ENCODE results near the gene THAP5.

The THAP5 gene, protein sequence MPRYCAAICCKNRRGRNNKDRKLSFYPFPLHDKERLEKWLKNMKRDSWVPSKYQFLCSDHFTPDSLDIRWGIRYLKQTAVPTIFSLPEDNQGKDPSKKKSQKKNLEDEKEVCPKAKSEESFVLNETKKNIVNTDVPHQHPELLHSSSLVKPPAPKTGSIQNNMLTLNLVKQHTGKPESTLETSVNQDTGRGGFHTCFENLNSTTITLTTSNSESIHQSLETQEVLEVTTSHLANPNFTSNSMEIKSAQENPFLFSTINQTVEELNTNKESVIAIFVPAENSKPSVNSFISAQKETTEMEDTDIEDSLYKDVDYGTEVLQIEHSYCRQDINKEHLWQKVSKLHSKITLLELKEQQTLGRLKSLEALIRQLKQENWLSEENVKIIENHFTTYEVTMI

DNA sequence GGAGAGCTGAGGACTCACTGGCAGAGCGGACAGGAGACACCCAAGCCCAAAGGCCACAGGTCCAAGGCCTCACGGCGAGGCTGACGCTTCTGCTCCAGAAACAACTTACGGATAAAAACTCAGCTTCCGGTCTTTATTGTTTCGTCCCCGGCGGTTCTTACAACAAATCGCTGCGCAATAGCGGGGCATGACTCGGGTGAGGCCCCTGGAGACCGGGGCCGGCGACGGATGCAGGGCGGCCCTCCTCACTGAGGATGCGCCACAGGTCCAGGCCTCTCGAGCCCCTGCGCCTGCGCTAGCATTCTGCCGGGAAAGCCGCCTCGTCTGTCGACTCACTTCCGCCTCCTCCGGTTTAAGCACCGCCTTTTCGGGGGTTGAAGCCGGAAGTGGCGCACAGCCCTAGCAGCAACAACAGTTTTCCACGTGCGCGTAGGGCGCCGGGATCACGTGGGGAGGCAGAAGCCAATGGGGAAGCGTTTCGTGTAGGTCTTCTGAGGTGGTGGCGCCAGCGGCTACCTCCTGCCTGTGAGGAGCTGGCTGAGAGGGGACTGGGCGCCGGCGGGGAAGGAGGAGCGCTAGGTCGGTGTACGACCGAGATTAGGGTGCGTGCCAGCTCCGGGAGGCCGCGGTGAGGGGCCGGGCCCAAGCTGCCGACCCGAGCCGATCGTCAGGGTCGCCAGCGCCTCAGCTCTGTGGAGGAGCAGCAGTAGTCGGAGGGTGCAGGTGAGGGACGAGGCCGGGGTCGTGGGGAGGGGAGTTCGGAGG is at the start of gene THAP5, which contains the start of gene DNAJB9:
Gene THAP5, minus strand, starts transcription at position 326 of the 765 bp plus-strand sequence. Its CDS starts 137 bp downstream, at position 189.
Gene DNAJB9, plus strand, starts transcription at position 494 of the 765 bp plus-strand sequence. CDS start 1,853 bp downstream, outside the sequence.
- peak; percentile 93 for DNase-seq

DNA sequence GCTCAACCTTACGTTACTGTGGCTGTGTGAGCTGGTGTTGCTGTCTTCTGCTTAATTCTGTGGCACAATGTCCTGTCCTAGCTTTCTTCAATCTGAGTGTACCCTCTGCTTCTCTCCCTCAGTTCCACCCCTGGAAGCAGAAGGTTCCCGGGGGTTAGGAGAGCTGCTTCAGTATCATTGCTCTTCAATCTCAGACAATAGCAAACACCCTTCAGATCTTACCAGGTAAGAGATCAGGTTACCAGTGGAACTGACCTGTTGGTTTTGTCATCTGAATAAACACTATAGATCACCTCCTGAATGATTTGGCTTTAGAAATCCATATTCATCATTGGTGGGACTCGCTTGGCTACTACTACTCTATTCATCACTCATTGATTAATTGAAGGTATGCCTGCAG is 48.5 kb upstream of the THAP5 start:
- no peak for DNase-seq

DNA sequence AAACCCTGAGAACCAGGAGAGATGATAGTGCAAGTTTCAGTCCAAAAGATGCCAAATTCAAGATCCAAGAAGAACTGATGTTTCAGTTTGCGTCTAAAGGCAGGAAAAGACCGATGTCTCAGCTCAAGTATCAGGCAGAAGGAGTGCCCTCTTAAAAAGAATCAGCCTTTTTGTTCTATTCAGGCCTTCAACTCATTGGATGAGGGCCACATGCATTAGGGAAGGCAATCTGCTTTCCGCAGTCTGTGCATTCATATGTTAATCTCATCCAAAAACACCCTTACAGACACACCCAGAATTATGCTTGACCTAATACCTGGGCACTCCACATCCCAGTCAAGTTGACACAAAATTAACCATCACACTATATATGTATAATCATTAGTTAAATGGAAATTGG is 45.4 kb upstream of the THAP5 start:
- no peak for DNase-seq

DNA sequence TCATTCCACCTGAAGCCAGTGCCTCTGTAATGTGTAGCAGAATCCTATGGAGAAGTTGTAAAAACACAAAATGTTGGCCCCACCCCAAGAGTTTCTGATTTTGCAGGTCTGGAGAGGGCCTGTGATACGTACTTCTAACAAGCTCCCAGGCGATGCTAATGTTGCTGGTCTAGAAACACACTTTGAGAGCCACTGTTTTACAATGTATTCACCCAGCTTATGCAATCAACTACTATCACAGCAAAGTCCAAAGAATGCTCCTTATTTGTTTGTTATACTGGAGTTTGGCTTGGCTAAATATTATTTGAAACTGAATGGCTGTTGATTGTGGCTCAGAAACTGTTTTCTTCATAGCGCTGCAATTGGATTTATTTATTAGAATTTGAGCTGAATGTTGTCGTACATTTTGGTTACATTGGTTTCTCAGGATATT is 44.5 kb upstream of the THAP5 start:
- no peak for DNase-seq

DNA sequence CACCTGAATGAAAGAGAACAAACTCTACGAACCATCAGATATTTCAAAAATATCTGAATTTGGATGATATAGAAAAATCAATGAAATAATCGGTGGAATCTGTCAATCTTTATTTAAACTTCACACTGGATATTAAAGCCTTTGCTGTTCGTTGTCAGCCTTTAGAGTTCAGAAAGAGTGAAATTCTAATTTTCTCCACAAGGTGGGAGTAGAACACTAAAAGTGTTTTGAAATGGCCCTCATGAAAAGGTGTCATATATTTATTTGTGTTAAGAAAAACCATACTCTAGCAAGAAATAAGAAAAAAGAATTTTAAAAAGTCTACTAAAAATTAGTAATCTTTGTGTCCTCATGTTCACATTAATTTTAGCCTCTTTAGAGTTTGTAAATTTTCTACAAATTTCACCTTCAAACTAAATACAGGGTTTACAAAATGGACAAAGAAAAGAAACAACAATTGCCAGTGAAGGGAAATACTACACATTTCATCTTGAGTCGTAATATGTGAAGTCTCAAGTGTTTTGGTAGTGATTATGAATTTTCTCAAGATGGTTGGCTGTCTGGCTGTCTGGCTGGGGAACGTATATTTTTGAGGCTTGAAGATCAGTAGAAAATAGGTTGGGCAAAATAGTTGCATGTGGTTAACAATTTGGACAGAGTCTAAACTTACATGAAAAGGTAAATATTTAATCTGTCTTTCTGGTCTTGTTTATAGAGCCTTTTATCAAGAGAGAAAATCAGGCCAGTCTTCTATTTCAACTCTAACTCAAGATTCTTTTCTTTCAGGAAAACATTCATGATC is 43.8 kb upstream of the THAP5 start:
- DNase-seq, result no peak

DNA sequence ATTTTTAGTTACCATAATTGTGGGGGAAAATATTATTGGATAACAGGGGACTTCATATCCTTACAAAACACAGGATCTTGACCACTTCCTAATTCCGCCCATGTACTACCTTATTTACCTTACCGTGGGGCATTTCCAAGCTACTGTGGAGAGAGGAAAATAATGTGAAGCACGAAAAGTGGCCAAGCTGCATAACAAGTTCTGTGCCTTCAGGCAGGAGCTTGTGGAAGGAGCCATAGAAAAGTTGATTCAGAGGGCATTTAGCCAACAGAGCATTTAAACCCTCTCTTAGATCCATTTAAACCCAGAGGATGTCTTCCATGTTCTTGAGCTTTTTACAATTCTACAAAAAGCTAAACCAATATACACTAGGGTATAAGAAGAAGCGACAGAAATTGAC is 41.8 kb upstream of the THAP5 start:
- no peak for DNase-seq

DNA sequence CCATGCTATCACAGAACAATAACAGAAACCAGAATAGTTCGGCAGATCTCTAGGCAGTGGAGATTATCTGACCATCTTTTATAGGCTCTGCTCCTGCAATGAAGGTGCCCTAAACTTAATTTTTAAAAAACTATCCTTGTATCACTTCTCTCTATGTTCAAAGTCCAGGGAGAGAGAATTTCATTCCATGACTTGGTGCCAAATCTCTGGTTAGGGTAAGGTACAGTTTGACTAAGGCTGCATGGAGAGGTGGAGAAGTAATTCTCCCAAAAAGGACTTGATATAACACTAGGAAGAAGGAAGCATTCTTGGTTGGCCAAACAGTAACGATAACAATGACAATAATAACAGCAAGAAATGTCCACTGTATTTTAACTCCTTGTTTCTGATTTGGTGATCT is 40.1 kb upstream of the THAP5 start:
- no peak for DNase-seq

DNA sequence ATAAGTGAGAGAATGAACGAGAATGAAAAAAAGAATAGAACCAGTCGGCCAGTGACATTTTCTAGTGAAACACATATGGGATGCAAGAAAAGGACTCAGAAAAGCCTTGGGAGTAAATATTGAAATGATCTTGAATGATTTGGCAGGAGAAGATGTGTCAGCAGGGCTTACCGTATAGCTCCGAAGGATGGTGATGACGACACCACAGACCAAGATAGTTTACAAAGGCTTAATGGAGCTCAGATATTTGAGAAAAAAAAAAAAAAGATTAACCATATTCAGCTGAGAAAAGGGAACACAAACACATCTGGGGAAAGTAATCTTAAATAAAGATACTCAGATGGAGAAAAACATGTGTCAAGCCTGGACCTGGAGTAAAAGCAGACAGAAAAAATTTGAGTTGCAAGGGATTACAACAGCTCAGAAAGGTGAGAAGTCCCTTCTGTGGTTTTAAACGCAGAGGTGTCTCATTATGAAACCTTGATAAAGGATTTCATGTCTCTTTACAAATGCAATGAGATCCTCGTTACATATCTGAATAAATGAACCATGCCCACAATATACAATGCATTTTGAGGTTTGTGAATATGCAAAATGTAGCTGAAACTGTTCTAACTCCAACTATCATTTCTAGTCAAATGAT is 36.2 kb upstream of the THAP5 start:
- no peak for DNase-seq

DNA sequence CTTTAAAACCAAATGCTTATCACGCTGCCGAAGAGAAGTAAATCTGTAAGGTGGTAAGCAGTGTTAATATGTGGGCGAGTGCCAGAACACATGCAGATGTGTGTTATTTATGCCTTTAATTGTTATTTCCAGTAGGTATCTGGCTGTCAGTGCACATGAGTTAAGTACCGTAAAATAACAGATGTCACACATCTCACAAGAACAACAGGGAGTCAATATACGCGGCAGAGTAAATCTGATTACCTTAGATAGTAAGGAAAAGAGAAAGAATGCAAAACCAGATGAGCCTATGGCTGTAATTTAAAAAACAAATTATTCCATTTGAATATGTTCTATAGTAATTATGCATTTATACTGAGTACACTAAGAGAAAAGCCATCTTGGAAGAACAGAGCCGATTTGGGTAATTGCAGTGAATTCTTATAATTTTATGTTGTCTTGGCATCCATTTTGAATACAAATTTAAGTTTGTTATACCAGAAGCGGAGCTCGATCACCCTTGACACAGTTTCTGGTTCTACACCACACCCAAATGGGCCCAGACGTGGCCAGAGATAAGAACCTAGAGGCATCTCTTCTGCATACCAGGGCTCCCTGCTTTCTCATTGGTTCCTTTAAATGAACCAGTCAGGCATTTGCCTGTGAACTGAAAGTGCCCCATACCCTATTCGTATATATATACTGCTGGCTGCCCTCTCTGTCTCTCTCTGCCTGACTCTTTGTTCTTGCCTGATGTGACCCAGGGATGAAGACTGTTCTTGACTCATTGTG is 35.0 kb upstream of the THAP5 start:
- no peak for DNase-seq

DNA sequence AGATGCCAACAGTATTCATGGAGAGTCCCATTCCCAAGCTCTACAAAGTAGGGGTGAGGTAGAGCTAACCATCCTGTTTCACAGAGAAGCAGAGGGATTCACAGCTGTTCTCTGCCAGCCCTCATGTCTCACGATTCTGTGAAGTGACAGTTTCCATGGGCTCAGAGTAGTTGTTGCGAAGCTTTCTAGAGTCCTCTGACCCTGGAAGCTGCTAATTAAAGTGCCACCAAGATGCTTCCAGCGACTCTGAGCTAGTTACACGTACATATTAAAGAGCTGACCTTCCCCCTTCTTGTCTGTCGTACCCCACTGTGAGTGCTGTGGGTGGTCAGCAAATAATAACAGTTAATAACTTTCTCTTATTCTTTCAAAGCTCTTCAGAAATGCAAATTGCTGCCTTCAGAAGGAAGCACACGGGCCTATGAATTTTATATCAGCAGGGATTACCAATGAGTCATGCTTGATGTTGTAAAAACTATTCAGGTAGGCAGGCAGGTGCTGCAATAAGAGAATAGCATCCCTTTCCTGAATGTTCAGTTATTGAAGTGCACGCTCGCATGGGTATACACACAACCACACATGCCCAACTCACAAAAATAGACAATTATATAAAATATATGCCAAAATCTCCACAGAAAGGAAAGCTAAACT is 34.3 kb upstream of the THAP5 start:
- DNase-seq, result no peak

DNA sequence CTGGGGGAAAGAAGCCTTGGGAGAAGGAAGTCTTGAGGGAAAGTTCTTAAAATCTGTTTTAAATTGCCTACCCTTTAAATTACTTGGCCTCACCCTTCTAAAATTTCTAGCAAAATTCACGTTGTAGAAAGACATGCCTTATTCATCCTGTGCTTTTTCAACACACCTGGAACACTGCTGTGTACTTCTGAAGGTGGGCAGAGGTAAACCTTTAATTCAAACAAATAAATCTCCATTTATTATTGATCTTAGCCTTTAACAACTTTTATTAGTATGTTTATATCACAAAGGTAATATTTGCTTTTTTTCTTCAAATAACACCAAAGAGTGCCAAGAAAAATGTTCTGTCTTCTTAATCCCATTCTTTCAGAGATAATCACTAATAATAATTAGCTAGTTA is 30.9 kb upstream of the THAP5 start:
- no peak for DNase-seq

DNA sequence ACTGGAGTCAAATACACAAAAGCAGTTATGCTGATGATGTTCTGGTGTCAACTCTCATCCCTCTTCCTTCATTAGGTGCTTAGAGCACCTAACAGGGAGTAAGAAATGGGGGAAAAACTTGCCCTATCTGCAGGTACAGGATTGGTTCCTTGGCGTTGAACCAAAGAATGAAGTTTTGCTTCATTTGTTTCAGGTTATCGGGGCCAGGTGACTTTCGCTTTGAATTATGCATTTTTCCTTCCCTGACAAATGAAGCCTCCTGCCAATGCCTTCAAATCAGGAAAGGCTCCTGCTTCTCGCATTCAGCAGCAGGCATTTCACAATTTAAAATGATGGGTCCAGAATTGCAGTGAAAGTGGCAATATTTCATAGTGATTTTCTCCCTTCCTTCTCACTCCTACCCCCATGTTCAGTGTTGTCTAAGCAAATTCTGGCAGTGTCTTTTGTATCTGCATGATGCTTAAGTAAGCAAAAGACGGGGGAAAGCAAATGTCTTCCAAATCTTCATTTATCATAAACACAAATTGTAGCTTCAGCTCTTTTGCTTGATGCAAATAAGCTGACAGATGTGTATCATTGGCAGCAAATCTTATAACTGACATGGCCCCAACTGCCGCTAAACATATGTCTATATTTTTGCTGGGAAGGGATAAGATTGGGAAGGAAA is 29.5 kb upstream of the THAP5 start:
- no peak for DNase-seq

DNA sequence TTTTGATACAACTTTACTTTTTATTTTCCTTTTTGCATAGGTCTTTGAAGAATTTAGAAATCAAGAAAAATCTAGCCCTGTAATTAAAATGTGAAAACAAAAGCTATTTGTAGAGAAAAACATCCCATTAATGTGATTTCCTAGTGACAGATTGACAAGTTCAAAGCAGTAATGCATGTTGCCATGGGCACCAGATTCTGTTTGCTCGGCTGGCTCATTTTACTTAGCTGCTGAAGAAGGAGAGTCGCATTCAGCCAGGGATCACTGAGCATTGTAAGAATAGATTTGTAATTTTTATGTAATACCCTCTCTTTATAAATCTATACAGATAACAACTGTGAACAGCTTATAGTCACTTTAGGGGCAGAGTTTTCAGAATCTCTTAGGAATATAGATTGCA is 28.6 kb upstream of the THAP5 start:
- no peak for DNase-seq

DNA sequence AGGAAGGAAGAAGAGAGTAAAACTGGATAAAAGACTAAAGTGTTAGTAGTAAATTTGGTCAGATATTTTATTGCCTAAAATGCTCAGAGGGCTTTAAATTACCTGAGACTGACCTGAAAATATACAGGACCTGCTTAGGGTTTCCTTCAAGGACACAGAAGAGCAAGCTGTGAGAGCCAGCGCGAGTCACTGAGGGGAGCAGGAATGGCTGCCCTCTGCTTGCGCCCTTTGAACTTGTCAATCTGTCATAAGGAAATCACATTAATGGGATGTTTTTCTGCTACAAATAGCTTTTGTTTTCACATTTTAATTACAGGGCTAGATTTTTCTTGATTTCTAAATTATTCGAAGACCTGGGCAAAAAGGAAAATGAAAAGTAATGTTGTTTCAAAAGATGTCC is 27.1 kb upstream of the THAP5 start:
- no peak for DNase-seq

DNA sequence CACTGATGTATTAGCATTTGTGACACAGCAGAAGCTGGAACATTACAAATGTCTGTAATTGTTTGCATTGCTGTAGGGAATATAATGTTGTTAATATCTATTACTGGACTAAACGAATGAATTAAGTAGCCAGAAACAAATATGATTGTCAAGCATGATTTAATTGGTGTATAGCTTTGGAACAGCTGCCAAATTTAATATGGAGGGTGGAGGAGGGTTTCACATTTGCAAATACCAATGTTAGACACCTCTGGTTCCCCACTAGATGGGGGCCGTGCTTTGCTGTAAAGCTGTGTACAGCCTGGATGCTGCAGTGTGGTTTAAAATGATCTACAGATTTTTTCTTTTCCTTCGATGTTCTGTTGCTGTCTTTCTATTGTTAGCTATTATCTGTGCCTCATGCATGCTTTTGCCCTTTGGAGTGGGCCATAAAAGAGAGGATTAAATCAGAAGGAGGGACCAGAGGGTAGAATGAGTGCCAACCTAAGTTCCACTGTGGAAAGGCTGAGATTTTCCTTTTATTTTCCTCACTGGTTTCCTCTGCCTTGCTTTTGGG is 23.2 kb upstream of the THAP5 start:
- DNase-seq, result no peak

DNA sequence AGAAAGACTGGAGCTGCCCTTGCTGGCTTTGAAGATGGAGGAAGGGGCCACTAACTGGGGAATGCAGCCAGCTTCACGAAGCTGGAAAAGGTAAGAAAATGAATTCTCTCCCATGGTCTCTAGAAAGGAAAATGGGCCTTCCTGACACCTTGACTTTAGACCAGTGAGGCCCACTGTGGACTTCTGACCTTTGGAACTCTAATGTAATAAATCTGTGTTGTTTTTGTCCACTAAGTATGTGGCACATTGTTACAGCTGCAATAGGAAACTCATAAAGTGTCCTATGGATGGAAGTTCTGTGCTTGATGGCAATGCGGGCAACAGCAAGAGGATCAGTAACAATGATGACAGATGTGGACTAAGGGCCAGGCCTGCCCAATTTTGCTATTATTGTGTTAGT is 21.1 kb upstream of the THAP5 start:
- no peak for DNase-seq

DNA sequence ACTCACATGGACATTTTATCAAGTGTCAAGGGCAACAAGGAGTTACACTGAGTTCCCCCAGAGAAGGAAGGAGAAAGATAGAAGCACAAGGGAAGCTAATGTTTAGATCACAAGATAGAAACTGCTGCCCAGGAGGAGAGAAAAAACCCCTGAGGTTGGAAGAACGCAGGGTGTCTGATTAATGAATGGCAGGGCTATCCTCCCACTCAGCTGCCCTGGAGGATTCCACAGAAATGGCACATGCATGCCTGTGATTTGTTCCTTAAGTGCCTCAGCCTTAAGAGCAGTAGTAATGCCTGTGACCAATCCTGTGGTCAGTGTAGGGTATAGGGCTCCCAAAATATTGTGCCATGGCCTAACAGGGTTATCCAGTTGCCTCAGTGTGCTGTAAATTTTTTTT is 20.4 kb upstream of the THAP5 start:
- DNase-seq, result no peak

DNA sequence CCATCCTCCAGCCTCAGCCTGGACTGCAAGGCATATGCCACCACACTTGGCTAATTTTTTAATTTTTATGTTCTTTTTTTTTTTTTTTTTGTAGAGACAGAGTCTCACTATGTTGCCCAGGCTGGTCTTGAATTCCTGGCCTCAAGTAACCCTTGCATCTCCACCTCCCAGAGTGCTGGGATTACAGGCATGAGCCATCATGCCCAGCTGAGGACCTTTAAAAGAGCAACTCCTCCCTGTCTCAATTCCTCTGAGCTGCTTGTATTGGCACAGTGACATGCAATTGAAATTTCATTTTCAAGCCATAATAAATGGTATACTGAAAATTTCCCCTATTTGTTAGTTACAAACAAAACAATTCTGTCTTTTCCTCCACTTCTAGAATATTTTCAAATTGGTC is 19.7 kb upstream of the THAP5 start:
- DNase-seq, result no peak

DNA sequence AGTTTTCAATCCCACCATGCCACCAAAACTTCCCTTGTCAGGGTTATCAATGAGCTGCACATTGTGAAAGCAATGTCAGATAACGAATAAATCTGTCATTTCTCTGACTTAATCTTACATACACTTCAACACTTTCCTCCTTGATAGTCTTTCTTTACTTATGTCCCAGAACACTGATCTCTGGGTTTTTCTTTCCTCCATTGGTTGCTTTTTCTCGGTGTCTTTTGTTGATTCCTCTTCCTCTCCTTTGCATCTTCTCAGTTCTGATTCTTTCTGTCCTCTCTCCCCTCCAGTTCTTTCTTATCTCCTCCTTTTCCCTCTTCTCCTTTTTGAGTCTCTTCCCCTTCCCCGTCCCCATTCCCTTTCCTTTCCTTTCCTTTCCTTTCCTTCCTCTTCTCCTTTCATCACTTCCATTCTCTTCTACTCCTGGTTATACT is 16.8 kb upstream of the THAP5 start:
- no peak for DNase-seq

DNA sequence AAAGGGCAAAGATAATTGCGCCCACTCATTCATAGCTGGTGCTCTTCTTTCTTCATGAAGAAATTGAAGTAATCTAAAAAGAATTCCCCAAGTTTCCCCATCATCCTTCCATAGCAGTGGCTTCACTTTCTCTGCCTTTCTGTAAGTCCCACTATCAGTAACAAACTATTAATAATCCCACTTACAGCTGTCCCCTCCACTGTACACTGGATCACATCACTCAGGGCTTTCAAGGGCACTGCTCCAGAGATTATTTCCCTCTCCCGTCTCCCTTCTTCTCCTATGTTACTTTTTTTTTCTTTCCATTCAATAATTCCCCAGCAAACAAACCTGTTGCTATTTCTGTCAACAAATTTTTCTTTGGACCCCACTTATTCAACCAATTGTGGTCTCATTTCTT is 16.3 kb upstream of the THAP5 start:
- no peak for DNase-seq

DNA sequence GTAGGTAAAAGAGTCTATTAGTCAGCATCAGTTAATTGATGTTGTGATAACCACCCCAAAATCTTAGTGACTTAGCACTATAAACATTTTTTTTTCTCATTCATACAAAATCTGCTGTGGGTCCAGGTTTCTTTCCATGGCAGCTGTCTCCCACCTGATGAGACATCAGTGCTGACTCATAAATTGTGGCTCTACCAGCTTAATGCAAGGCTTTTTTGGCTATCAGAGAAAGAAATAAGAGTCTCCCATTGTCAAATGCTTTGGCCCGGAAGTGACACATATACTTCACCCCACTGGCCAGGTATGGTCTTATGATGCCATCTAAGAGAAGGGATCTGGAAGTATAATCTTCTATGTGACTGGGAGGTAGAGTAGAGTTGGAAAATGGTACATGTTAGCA is 14.7 kb upstream of the THAP5 start:
- no peak for DNase-seq

All from T1000 (cell line).